ENCODE results near the gene MAP2K7.

- TF ChIP-seq ZNF449 (tag by site-specific recombination; IDR thresholded peaks at IDR 0.05) (no peak), CTCF (tag by site-specific recombination; IDR thresholded peaks at IDR 0.05) (no peak), ZFP3 (tag by site-specific recombination; IDR thresholded peaks at IDR 0.05; ENCODE audit: low read depth) (no peak), ZNF426 (tag by site-specific recombination; IDR thresholded peaks at IDR 0.05) (no peak), ZNF18 (tag by site-specific recombination; IDR thresholded peaks at IDR 0.05) (no peak), ZNF2 (tag by site-specific recombination; IDR thresholded peaks at IDR 0.05) (no peak), ZBTB8A (tag by site-specific recombination; IDR thresholded peaks at IDR 0.05) (no peak), ZBTB1 (tag by site-specific recombination; IDR thresholded peaks at IDR 0.05) (no peak), ZNF768 (tag by site-specific recombination; IDR thresholded peaks at IDR 0.05) (no peak), ZNF274 (IDR thresholded peaks at IDR 0.05; ENCODE audit: low read length) (no peak), ZNF274 (tag by site-specific recombination; IDR thresholded peaks at IDR 0.05; ENCODE audit: borderline replicate concordance) (no peak)
Measured at GRCh38 chr19:7941895-7942596, 38.4 kb downstream of the MAP2K7 start.

Measured in HEK293 (cell line).